A673 (cell line): ENCODE data around the gene CAPG. TPM values are rescaled to one million over a fixed set of nuclear protein-coding genes. Genes with fewer than 3 reads are reported as not detected.

Experiments
- BruUV-seq: library from RNA; stranded (reverse); fragments of 400-500 nt; replicated peaks from 2 replicates; lab custom pipeline; 2021; lab: Mats Ljungman, UMichigan
- CTCF ChIA-PET: fragments of 300-600 bp; sonication (Branson Sonifier 250); formaldehyde crosslinking; loops from one replicate; lab custom pipeline; 2022; ENCODE audit warnings: antibody characterized with exemption; lab: Charles Lee
- POLR2A ChIA-PET: fragments of 300-600 bp; sonication (Branson Sonifier 250); formaldehyde crosslinking; loops from one replicate; lab custom pipeline; 2022; ENCODE audit warnings: antibody characterized with exemption; ENCODE audit not compliant: low non-redundant PET; lab: Charles Lee
- DNase-seq: peaks from one replicate; pipeline ENCODE4 v3.0.0-alpha.2; 2015; ENCODE audit warnings: low spot score
- H3K27ac ChIP-seq: fragments of 200-600 bp; sonication (generic); 2 replicates; pipeline ENCODE4 v1.5.1; 2016; ENCODE audit warnings: mixed run types, low read depth, mild to moderate bottlenecking, mixed read lengths, antibody characterized with exemption, low read length; ENCODE audit not compliant: poor library complexity, severe bottlenecking
- H3K27me3 ChIP-seq: fragments of 200-600 bp; sonication (generic); replicated peaks from 2 replicates; pipeline ENCODE4 v1.6.1; 2017; ENCODE audit warnings: mixed run types, low read depth, mild to moderate bottlenecking, mixed read lengths, antibody characterized with exemption, low read length; ENCODE audit not compliant: insufficient read depth, poor library complexity
- H3K36me3 ChIP-seq: fragments of 200-600 bp; sonication (generic); 2 replicates; pipeline ENCODE4 v1.6.1; 2016; ENCODE audit warnings: mixed run types, mild to moderate bottlenecking, mixed read lengths, antibody characterized with exemption, low read length; ENCODE audit not compliant: insufficient read depth, poor library complexity, severe bottlenecking
- H3K4me1 ChIP-seq: fragments of 200-600 bp; sonication (generic); 2 replicates; pipeline ENCODE4 v1.6.1; 2017; ENCODE audit warnings: mixed run types, mild to moderate bottlenecking, mixed read lengths, antibody characterized with exemption, low read length; ENCODE audit not compliant: insufficient read depth, poor library complexity, severe bottlenecking
- H3K4me3 ChIP-seq: fragments of 200-600 bp; sonication (generic); 2 replicates; pipeline ENCODE4 v1.5.1; 2016; ENCODE audit warnings: low read depth, mixed run types, mild to moderate bottlenecking, mixed read lengths, low read length; ENCODE audit not compliant: poor library complexity, severe bottlenecking
- H3K9me3 ChIP-seq: fragments of 200-600 bp; sonication (generic); 2 replicates; pipeline ENCODE4 v1.6.1; 2016; ENCODE audit warnings: mixed run types, low read depth, mild to moderate bottlenecking, mixed read lengths, antibody characterized with exemption, low read length; ENCODE audit not compliant: poor library complexity, severe bottlenecking
- CTCF ChIP-seq: fragments of 300-800, 200-600 bp; sonication (generic); conservative IDR thresholded peaks from 2 replicates; pipeline ENCODE4 v1.5.1; 2017; ENCODE audit warnings: low read depth, mild to moderate bottlenecking, antibody characterized with exemption, low read length, moderate library complexity, mixed read lengths
- EZH2 ChIP-seq: fragments of 200-600 bp; sonication (generic); IDR thresholded peaks from 2 replicates; pipeline ENCODE4 v1.6.1; 2017; ENCODE audit warnings: borderline replicate concordance, low read depth, mild to moderate bottlenecking, mixed read lengths, antibody characterized with exemption, low read length; ENCODE audit not compliant: poor library complexity, severe bottlenecking
- intact Hi-C: fragments of 100-400 bp; cut with micrococcal nuclease; formaldehyde crosslinking; loops from one replicate; pipeline ENCODE4 v1.10.0; 2022; ENCODE audit not compliant: unreplicated experiment
- total RNA-seq: library from RNA; stranded (reverse); gene quantifications from 2 replicates; pipeline ENCODE4 v1.2.3, GENCODE V29; 2021

CAPG gene
- total RNA-seq, 1 experiment from 2014 or later = 156 TPM

- Histone ChIP-seq H3K4me3 (peak overlapping the region; percentile 40), H3K27ac (peak overlapping the region; percentile 86), H3K27me3 (no peaks in the 10 kb centered on the region), H3K9me3 (no peaks in the 10 kb centered on the region), H3K4me1 (peaks cover 24% of the 10 kb centered on the region), H3K36me3 (no peaks in the 10 kb centered on the region)
- DNase-seq = no peak
- POLR2A ChIA-PET = no interaction called here
- CTCF ChIA-PET = no interaction called here
- no TSS peak for BruUV-seq
- TF ChIP-seq CTCF = no peak
- TF ChIP-seq EZH2 = no peak
- intact Hi-C loops = no loop called here
Observed at GRCh38 chr2:85438201-85439024, 28.2 kb upstream of the CAPG start.

- Histone ChIP-seq H3K4me3 (peak overlapping the region; percentile 40), H3K36me3 (no peaks in the 10 kb centered on the region), H3K4me1 (peaks cover 24% of the 10 kb centered on the region), H3K9me3 (no peaks in the 10 kb centered on the region), H3K27me3 (no peaks in the 10 kb centered on the region), H3K27ac (peak overlapping the region; percentile 86)
- intact Hi-C loops = no loop called here
- CTCF ChIA-PET = no interaction called here
- no peak for TF ChIP-seq EZH2
- no peak for TF ChIP-seq CTCF
- peak; percentile 78 for DNase-seq
- POLR2A ChIA-PET = interaction anchor here (0.6 to 0.7 kb wide), 2 partner anchors 101 to 178 kb away, joined by 4 to 6 read pairs; partner anchors contain the start of genes MAT2A and USP39
- BruUV-seq = no TSS peak
Observed at GRCh38 chr2:85437488-85438200, 27.5 kb upstream of the CAPG start.

GRCh38 chr2:85436836-85437487, 26.8 kb upstream of the CAPG start:
- POLR2A ChIA-PET = interaction anchor here (0.6 to 0.7 kb wide), 2 partner anchors 102 to 179 kb away, joined by 4 to 6 read pairs; partner anchors contain the start of genes MAT2A and USP39
- intact Hi-C loops = no loop called here

More at GRCh38 chr2:85436836-85437487, 26.8 kb upstream of the CAPG start:
- no peak for DNase-seq
- TF ChIP-seq CTCF = no peak
- TF ChIP-seq EZH2 = no peak
- TSS peak; percentile 90 for BruUV-seq
- CTCF ChIA-PET = no interaction called here
- H3K27ac ChIP-seq = peak overlapping the region; percentile 86
- no peaks in the 10 kb centered on the region for H3K27me3 ChIP-seq
- H3K4me3 ChIP-seq = peak overlapping the region; percentile 40
- peaks cover 24% of the 10 kb centered on the region for H3K4me1 ChIP-seq
- H3K9me3 ChIP-seq = no peaks in the 10 kb centered on the region
- no peaks in the 10 kb centered on the region for H3K36me3 ChIP-seq
